T-helper 9 cell (primary cell): Measurements from ENCODE around the gene AJUBA.
"Not testable (repeated sequence)": the region's sequence is repeated elsewhere in the genome, so short reads cannot be mapped to it uniquely, and the experiment has no call there.

Experiments
- DNase-seq: peaks from one replicate; pipeline ENCODE4 v3.0.0-alpha.2; 2020

Gene AJUBA

GRCh38 chr14:23006188-23006534 is 23.8 kb upstream of the AJUBA start:
- no peak for DNase-seq

- no peak for DNase-seq
These were observed 23.3 kb upstream of the AJUBA start for GRCh38 chr14:23005451-23006187.

GRCh38 chr14:23004274-23004673 is 21.9 kb upstream of the AJUBA start:
- not testable (repeated sequence) for DNase-seq

- no peak for DNase-seq
These were observed 20.2 kb upstream of the AJUBA start for GRCh38 chr14:23002592-23002991.

GRCh38 chr14:23000860-23001259 is 18.5 kb upstream of the AJUBA start:
- DNase-seq: no peak

- no peak for DNase-seq
These were observed 16.1 kb upstream of the AJUBA start for GRCh38 chr14:22998329-22999012.

- DNase-seq: no peak
These were observed 15.4 kb upstream of the AJUBA start for GRCh38 chr14:22997676-22998323.

- no peak for DNase-seq
These were observed 14.7 kb upstream of the AJUBA start for GRCh38 chr14:22996768-22997654.

GRCh38 chr14:22995889-22996625 is 13.7 kb upstream of the AJUBA start:
- no peak for DNase-seq

- DNase-seq: no peak
These were observed 12.5 kb upstream of the AJUBA start for GRCh38 chr14:22994762-22995275.

GRCh38 chr14:22993517-22993916 is 11.2 kb upstream of the AJUBA start:
- no peak for DNase-seq

- no peak for DNase-seq
These were observed 9.5 kb upstream of the AJUBA start for GRCh38 chr14:22991852-22992251.

- no peak for DNase-seq
These were observed 4.9 kb upstream of the AJUBA start for GRCh38 chr14:22987291-22987690.

GRCh38 chr14:22986508-22987054 is 4.2 kb upstream of the AJUBA start:
- peak; percentile 88 for DNase-seq

GRCh38 chr14:22985894-22986507 is 3.6 kb upstream of the AJUBA start:
- no peak for DNase-seq

GRCh38 chr14:22984959-22985658 is 2.8 kb upstream of the AJUBA start:
- DNase-seq: no peak

GRCh38 chr14:22981876-22982476 is 375 bp downstream of the AJUBA start:
- no peak for DNase-seq

GRCh38 chr14:22981090-22981875 is 1.1 kb downstream of the AJUBA start:
- DNase-seq: no peak

- peak; percentile 28 for DNase-seq
These were observed 1.7 kb downstream of the AJUBA start for GRCh38 chr14:22980672-22981089.
